GM19035 (cell line): ENCODE data around the gene GSDMA.
"Not testable (repeated sequence)": the region's sequence is repeated elsewhere in the genome, so short reads cannot be mapped to it uniquely, and the experiment has no call there.

Source experiments
- ATAC-seq: cut with Tn5 transposase; IDR thresholded peaks from one replicate; pipeline ENCODE4 v1.9.1; 2021; ENCODE audit not compliant: unreplicated experiment

GSDMA gene

GRCh38 chr17:39988206-39988810, 25.5 kb downstream of the GSDMA start:
- no peak for ATAC-seq

- ATAC-seq: no peak
Measured at GRCh38 chr17:39994448-39994847, 31.6 kb downstream of the GSDMA start.

GRCh38 chr17:39995438-39995837, 32.6 kb downstream of the GSDMA start:
- no peak for ATAC-seq

- ATAC-seq: no peak
Measured at GRCh38 chr17:39996162-39996561, 33.4 kb downstream of the GSDMA start.

- ATAC-seq: no peak
Measured at GRCh38 chr17:39996800-39997199, 34.0 kb downstream of the GSDMA start.

DNA sequence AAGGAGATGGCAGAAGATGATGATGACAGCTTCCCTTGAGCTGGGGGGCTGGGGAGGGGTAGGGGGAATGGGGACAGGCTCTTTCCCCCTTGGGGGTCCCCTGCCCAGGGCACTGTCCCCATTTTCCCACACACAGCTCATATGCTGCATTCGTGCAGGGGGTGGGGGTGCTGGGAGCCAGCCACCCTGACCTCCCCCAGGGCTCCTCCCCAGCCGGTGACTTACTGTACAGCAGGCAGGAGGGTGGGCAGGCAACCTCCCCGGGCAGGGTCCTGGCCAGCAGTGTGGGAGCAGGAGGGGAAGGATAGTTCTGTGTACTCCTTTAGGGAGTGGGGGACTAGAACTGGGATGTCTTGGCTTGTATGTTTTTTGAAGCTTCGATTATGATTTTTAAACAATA, 34.7 kb downstream of the GSDMA start:
- ATAC-seq: no peak

DNA sequence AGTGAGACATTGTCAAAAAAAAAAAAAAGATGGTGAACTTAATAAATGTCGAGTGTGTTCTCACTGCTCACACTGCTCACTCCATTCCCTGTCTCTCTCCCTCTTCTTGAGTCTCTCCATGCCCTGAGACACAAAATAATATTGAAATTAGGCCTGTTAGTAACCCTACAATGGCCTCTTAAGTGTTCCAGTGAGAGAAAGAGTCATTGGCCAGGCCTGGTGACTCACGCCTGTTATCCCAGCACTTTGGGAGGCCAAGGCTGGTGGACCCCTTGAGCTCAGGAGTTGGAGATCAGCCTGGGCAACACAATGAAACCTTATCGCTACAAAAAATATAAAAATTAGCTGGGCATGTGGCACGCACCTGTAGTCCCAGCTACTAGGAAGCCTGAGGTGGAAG, 36.3 kb downstream of the GSDMA start:
- ATAC-seq: no peak

DNA sequence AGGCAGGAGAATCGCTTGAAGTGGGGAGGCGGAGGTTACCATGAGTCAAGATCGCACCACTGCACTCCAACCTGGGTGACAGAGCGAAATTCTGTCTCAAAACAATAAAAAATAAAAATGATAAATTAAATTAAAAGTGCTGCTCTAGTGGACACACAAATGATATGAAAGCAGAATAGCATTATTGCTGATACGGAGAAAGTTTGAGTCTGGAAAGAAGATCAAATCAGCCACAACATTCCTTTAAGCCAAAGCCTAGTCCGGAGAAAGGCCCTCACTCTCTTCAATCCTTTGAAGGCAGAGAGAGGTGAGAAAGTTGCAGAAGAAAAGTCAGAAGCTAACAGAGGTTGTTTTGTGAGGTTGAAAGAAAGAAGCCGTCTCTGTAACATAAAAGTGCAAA, 37.4 kb downstream of the GSDMA start:
- no peak for ATAC-seq

- not testable (repeated sequence) for ATAC-seq
Measured at GRCh38 chr17:40001335-40001734, 38.5 kb downstream of the GSDMA start.

- no peak for ATAC-seq
Measured at GRCh38 chr17:40004072-40004471, 41.3 kb downstream of the GSDMA start.

GRCh38 chr17:40004712-40005111, 41.9 kb downstream of the GSDMA start:
- ATAC-seq: no peak

DNA sequence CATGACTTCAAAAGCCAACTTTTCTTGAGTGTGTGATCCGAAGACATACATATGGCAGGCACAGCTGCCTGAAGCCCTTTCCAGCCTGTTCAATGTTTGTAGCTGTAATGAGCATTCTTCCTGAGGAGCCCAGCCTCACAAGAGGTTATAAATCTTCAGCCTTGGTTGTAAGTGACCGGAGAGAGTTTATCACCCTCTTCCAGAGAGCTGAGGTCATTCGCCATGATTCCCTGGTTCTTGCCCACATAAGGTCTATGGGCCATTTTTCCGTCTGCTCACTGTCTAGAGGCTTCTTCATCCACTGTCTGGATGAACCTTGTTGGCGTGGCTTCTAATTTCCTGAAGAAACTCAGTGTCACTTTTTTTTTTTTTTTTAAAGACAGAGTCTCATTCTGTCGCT, 42.7 kb downstream of the GSDMA start:
- ATAC-seq: no peak

GRCh38 chr17:40010946-40011500, 48.2 kb downstream of the GSDMA start:
- not testable (repeated sequence) for ATAC-seq

GRCh38 chr17:40012017-40012647, 49.3 kb downstream of the GSDMA start:
- not testable (repeated sequence) for ATAC-seq

DNA sequence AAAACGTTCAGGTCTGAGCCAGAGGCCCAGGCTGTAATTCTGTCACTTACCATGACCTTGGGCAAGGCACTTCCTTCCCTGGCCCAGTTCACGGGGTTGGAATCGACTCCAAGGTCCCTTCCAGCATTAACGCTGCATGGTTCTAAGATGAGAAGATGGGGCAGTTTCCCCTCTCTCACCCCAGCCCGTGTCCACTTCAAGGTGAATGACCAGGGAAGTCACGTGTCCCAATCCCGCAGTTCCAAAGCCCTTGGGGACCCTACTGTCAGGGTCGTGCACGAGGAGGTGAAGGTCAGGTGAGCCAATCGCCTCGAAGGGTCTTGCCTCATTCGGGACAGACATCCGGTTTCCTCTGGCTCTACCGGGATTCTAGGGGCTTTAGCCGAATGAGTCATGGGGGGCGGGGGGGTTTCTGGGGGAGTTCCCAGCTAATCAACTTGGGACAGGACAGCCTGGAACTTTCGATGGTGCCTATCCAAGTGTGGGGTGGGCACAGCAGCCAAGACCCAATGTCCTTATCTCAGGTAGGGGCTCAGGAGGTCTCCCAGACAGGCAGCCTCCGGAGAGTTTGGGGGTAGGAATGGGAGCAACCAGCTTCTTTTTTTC, 51.7 kb downstream of the GSDMA start:
- no peak for ATAC-seq

- ATAC-seq: no peak
Measured at GRCh38 chr17:40015005-40015997, 52.5 kb downstream of the GSDMA start, which contains the start of gene CSF3. TSS of gene CSF3 (plus strand) at chr17:40015440. CDS start at chr17:40015475, 35 bp downstream.

- no peak for ATAC-seq
Measured at GRCh38 chr17:40015998-40016985, 53.5 kb downstream of the GSDMA start.

GRCh38 chr17:40017422-40018080, 54.7 kb downstream of the GSDMA start:
- ATAC-seq: no peak
